Ovary (tissue), 9 donors: ENCODE data around the gene PYGO1. TPM values are rescaled to one million over a fixed set of nuclear protein-coding genes. Genes with fewer than 3 reads are reported as not detected.

Experiments
- DNase-seq, 5 donors: peaks; one replicate each; pipeline ENCODE4 v3.0.0-alpha.2; 2019 to 2020
- H3K27ac ChIP-seq, 2 donors: fragments of 200-600 bp; one replicate each; pipeline versions ENCODE4 v1.5.1 to v1.8.0; 2019 to 2022
- H3K27me3 ChIP-seq: fragments of 200-600 bp; one replicate; pipeline ENCODE4 v1.8.0; 2022
- H3K36me3 ChIP-seq: fragments of 200-600 bp; sonication (generic); one replicate; pipeline ENCODE4 v1.5.1; 2019
- H3K4me1 ChIP-seq: one replicate; pipeline ENCODE4 v1.8.1; 2013; ENCODE audit warnings: mild to moderate bottlenecking, moderate library complexity; ENCODE audit not compliant: insufficient read depth
- H3K4me3 ChIP-seq: fragments of 200-600 bp; sonication (generic); one replicate; pipeline ENCODE4 v1.5.1; 2017
- H3K9me3 ChIP-seq, 2 donors: fragments of 200-600 bp in 1 of 2; sonication (generic) in 1 of 2; one replicate each; pipeline versions ENCODE4 v1.5.1 to v1.8.1; 2013 to 2019; ENCODE audit warnings: mild to moderate bottlenecking in 1 of 2, moderate library complexity in 1 of 2
- CTCF ChIP-seq, 3 donors: fragments of 450-650 bp in 2 of 3; fragments of 200-600 bp in 1 of 3; IDR thresholded peaks; one replicate each; pipeline versions ENCODE4 v1.5.1 to v1.8.0; 2016 to 2022; ENCODE audit warnings: antibody characterized with exemption in 3 of 3, mild to moderate bottlenecking in 1 of 3
- EP300 ChIP-seq: sonication (generic); formaldehyde crosslinking; IDR thresholded peaks from one replicate; pipeline ENCODE4 v1.6.1; 2017; ENCODE audit warnings: antibody characterized with exemption
- POLR2A ChIP-seq: fragments of 450-650 bp; IDR thresholded peaks from one replicate; pipeline ENCODE4 v1.6.1; 2017; ENCODE audit warnings: antibody characterized with exemption, mild to moderate bottlenecking, moderate library complexity
- WGBS, 3 donors: extraction: QIAGEN DNeasy Blood & Tissue Kit in 1 of 3; methylation state at CpG; one replicate each; pipeline versions ENCODE4 v1.1.5 to v1.1.7; 2013 to 2017; 5-methylcytosine and 5-hydroxymethylcytosine counted together
- intact Hi-C, 4 donors: fragments of 100-400 bp; cut with DNase I; formaldehyde crosslinking; loops; one replicate each; pipeline versions ENCODE4 v1.11.0 to v1.15.1; 2022 to 2023
- polyA plus RNA-seq, 2 donors: library from polyadenylated mRNA; stranded (reverse); fragments of 200-250 nt in 1 of 2; fragments of 350-450 nt in 1 of 2; fragmentation: Illumina TruSeq in 1 of 2; extraction: RNeasy Lipid Tissue Mini Kit (QIAGEN cat#74804) in 1 of 2; gene quantifications; one replicate each; pipeline ENCODE4 v1.2.3, GENCODE V29; 2013 to 2014
- total RNA-seq, 7 donors: library from RNA; depleted of rRNA in 2 of 7; stranded (reverse); fragments of >200 nt in 2 of 7; fragmentation: NEBNext Ultra II Directional in 3 of 7; extraction: Animal tissue kit (Norgen Biotek cat#: 25700) in 3 of 7; gene quantifications; one replicate each; pipeline versions ENCODE4 v1.1.0 to v1.2.4, GENCODE V29; 2016 to 2023
- donor health status: DM: no; HTN: no; CAD: no; lungs with moderate emphysema.
- donor health status: DM: no; HTN: no; CAD: no.
- donor health status: Bipolar disorder and iron deficiency.
- donor health status: DM: yes; HTN: yes; CAD: no.
- donor health status: DM: no; HTN: no; CAD: no.
- donor health status: DM: yes; HTN: yes; CAD: no.

The PYGO1 gene
- total and polyA plus RNA-seq, 9 donors: 4.0 to 31.1 (median 22.7) TPM

GRCh38 chr15:55618387-55618786 lies 30.2 kb upstream of the PYGO1 start:
- Histone ChIP-seq H3K4me3 (no peak overlapping the region), H3K27ac (no peak overlapping the region), H3K27me3 (no peaks in the 10 kb centered on the region), H3K4me1 (no peaks in the 10 kb centered on the region), H3K9me3 (no peaks in the 10 kb centered on the region), H3K36me3 (no peaks in the 10 kb centered on the region)
- no peak for TF ChIP-seq POLR2A
- no peak for TF ChIP-seq EP300
- no peak for TF ChIP-seq CTCF (IDR thresholded peaks at IDR 0.05)
- intact Hi-C loops: no loop called here
- no peak for DNase-seq
- WGBS, 3 donors: 84 to 89% (median 88%) methylated on average over 4 of the region's 4 CpGs

GRCh38 chr15:55615445-55615844 lies 27.3 kb upstream of the PYGO1 start:
- intact Hi-C loops: no loop called here
- 57 to 70% (median 65%) methylated on average over 1 of the region's 1 CpG for WGBS, 3 donors
- H3K4me1 ChIP-seq: no peaks in the 10 kb centered on the region
- H3K36me3 ChIP-seq: no peaks in the 10 kb centered on the region
- no peak overlapping the region for H3K27ac ChIP-seq
- no peaks in the 10 kb centered on the region for H3K27me3 ChIP-seq
- no peaks in the 10 kb centered on the region for H3K9me3 ChIP-seq
- no peak overlapping the region for H3K4me3 ChIP-seq
- TF ChIP-seq CTCF (IDR thresholded peaks at IDR 0.05) (no peak), EP300 (no peak), POLR2A (no peak)
- no peak for DNase-seq

- TF ChIP-seq CTCF (IDR thresholded peaks at IDR 0.05) (no peak), POLR2A (no peak), EP300 (no peak)
- WGBS, 3 donors: 86 to 92% (median 87%) methylated on average over 4 of the region's 4 CpGs
- DNase-seq: no peak
- H3K4me3 ChIP-seq: no peak overlapping the region
- no peaks in the 10 kb centered on the region for H3K27me3 ChIP-seq
- H3K9me3 ChIP-seq: no peaks in the 10 kb centered on the region
- no peaks in the 10 kb centered on the region for H3K4me1 ChIP-seq
- intact Hi-C loops: no loop called here
- no peak overlapping the region for H3K27ac ChIP-seq
- no peaks in the 10 kb centered on the region for H3K36me3 ChIP-seq
Observed at GRCh38 chr15:55613727-55614126, 25.6 kb upstream of the PYGO1 start.

- no peaks in the 10 kb centered on the region for H3K27me3 ChIP-seq
- H3K4me1 ChIP-seq: no peaks in the 10 kb centered on the region
- H3K4me3 ChIP-seq: no peak overlapping the region
- no peak overlapping the region for H3K27ac ChIP-seq
- no peaks in the 10 kb centered on the region for H3K36me3 ChIP-seq
- TF ChIP-seq EP300 (no peak), CTCF (IDR thresholded peaks at IDR 0.05) (no peak), POLR2A (no peak)
- WGBS, 3 donors: 93 to 99% (median 94%) methylated on average over 5 of the region's 5 CpGs
- no peaks in the 10 kb centered on the region for H3K9me3 ChIP-seq
- no peak for DNase-seq
- intact Hi-C loops: no loop called here
Observed at GRCh38 chr15:55606214-55606613, 18.1 kb upstream of the PYGO1 start.

- no peaks in the 10 kb centered on the region for H3K9me3 ChIP-seq
- H3K27me3 ChIP-seq: no peaks in the 10 kb centered on the region
- H3K27ac ChIP-seq: no peak overlapping the region
- TF ChIP-seq EP300 (no peak), CTCF (IDR thresholded peaks at IDR 0.05) (no peak), POLR2A (no peak)
- WGBS, 3 donors: 88 to 95% (median 88%) methylated on average over 5 of the region's 5 CpGs
- H3K4me1 ChIP-seq: no peaks in the 10 kb centered on the region
- no peak overlapping the region for H3K4me3 ChIP-seq
- DNase-seq: no peak
- H3K36me3 ChIP-seq: no peaks in the 10 kb centered on the region
- intact Hi-C loops: no loop called here
Observed at GRCh38 chr15:55601374-55601773, 13.2 kb upstream of the PYGO1 start.
